Measurements from ENCODE around the gene ALDH3A2.

DNA sequence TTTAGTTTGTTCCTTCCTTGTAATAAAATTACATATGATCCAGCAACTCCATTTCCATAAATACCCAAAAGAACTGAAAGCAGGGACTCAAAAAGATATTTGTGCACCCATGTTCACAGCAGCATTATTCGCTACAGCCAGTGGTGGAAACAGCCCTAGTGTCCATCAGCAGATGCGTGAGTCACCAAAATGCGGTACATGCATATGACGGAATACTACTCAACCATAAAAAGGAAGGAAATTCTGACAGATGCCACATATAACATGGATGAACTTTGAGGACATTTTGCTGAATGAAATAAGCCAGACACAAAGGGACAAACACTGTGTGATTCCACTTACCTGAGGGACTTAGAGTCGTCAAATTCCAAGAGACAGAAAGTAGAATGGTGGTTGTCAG, 76.9 kb downstream of the ALDH3A2 start:
- TF ChIP-seq POLR2AphosphoS5 (IDR thresholded peaks at IDR 0.05; ENCODE audit: low read depth, low read length) = no peak
- TF ChIP-seq TAF1 (IDR thresholded peaks at IDR 0.05; ENCODE audit: borderline replicate concordance, insufficient read depth, low read length) = no peak

Data from PFSK-1 (cell line).